CD14-positive monocyte (primary cell): ENCODE data around the gene LAMC3. TPM values are rescaled to one million over a fixed set of nuclear protein-coding genes. Genes with fewer than 3 reads are reported as not detected.

ENCODE experiments used
- DNase-seq, 3 donors: peaks; one replicate each; pipeline ENCODE4 v3.0.0-alpha.2; 2011 to 2022
- H2AFZ ChIP-seq: 2 replicates; pipeline ENCODE4 v1.6.0; 2012; ENCODE audit warnings: mild to moderate bottlenecking, low read depth, low read length, inconsistent platforms; ENCODE audit not compliant: insufficient read depth, poor library complexity, severe bottlenecking
- H3K27ac ChIP-seq, 2 donors: 1 replicate in 1 of 2; 2 replicates in 1 of 2; pipeline ENCODE4 v1.5.1; 2012 to 2013; ENCODE audit warnings: low read length in 2 of 2, control low read depth in 1 of 2, inconsistent platforms in 1 of 2, low read depth in 1 of 2, mild to moderate bottlenecking in 1 of 2
- H3K27me3 ChIP-seq, 2 donors: one replicate each; pipeline versions ENCODE4 v1.6.0 to v1.6.1; 2011 to 2013; ENCODE audit warnings: low read length in 2 of 2; ENCODE audit not compliant: control insufficient read depth in 2 of 2, insufficient read depth in 2 of 2
- H3K36me3 ChIP-seq, 2 donors: replicated peaks in 1 of 2; 1 replicate in 1 of 2; 2 replicates in 1 of 2; pipeline versions ENCODE4 v1.5.1 to v1.6.1; 2012 to 2013; ENCODE audit warnings: low read length in 2 of 2, control low read depth in 1 of 2, inconsistent platforms in 1 of 2, mild to moderate bottlenecking in 1 of 2; ENCODE audit not compliant: insufficient read depth in 2 of 2, control insufficient read depth in 1 of 2
- H3K4me1 ChIP-seq, 2 donors: 1 replicate in 1 of 2; 2 replicates in 1 of 2; pipeline versions ENCODE4 v1.5.1 to v1.6.1; 2012 to 2013; ENCODE audit warnings: low read length in 2 of 2, control low read depth in 1 of 2, inconsistent platforms in 1 of 2, mild to moderate bottlenecking in 1 of 2, moderate library complexity in 1 of 2; ENCODE audit not compliant: insufficient read depth in 2 of 2, control insufficient read depth in 1 of 2
- H3K4me2 ChIP-seq: replicated peaks from 2 replicates; pipeline ENCODE3; 2012; ENCODE audit warnings: low read length, moderate library complexity, mild to moderate bottlenecking; ENCODE audit not compliant: poor library complexity, severe bottlenecking; ENCODE audit errors: extremely low read depth
- H3K4me3 ChIP-seq, 3 experiments: fragments of 200-600 bp in 1 of 3; sonication (generic) in 1 of 3; replicated peaks in 1 of 3; 1 replicate in 2 of 3; 2 replicates in 1 of 3; pipeline ENCODE4 v1.5.1; 2011 to 2013; ENCODE audit warnings: low read length in 3 of 3, mild to moderate bottlenecking in 3 of 3, control low read depth in 2 of 3, low read depth in 2 of 3, inconsistent platforms in 1 of 3, moderate library complexity in 1 of 3
- H3K79me2 ChIP-seq: 2 replicates; pipeline ENCODE4 v1.6.0; 2012; ENCODE audit warnings: mild to moderate bottlenecking, control low read depth, inconsistent platforms, low read length, moderate library complexity; ENCODE audit not compliant: insufficient read depth
- H3K9ac ChIP-seq: 2 replicates; pipeline ENCODE4 v1.6.0; 2017; ENCODE audit warnings: low read length, mild to moderate bottlenecking; ENCODE audit not compliant: insufficient read depth, poor library complexity, severe bottlenecking
- H3K9me3 ChIP-seq, 2 donors: replicated peaks in 1 of 2; 1 replicate in 1 of 2; 2 replicates in 1 of 2; pipeline versions ENCODE4 v1.5.1 to v1.6.1; 2012 to 2013; ENCODE audit warnings: low read length in 2 of 2, control low read depth in 1 of 2; ENCODE audit not compliant: control insufficient read depth in 1 of 2, insufficient read depth in 1 of 2
- H4K20me1 ChIP-seq: 2 replicates; pipeline ENCODE4 v1.6.0; 2012; ENCODE audit warnings: mild to moderate bottlenecking, low read length, control low read depth, moderate library complexity; ENCODE audit not compliant: insufficient read depth
- H3K27ac Mint-ChIP-seq, 7 donors: one replicate each; pipeline ENCODE4 v1.8.0; 2020; ENCODE audit warnings: mild to moderate bottlenecking in 7 of 7, mixed read lengths in 7 of 7, moderate library complexity in 6 of 7, inconsistent platforms in 2 of 7
- H3K27me3 Mint-ChIP-seq, 3 donors: one replicate each; pipeline ENCODE4 v1.8.0; 2021 to 2022; ENCODE audit warnings: low read depth in 3 of 3, mild to moderate bottlenecking in 3 of 3, mixed read lengths in 3 of 3, moderate library complexity in 3 of 3, inconsistent platforms in 1 of 3
- H3K36me3 Mint-ChIP-seq, 2 donors: one replicate each; pipeline ENCODE4 v1.8.0; 2020; ENCODE audit warnings: mixed read lengths in 2 of 2, inconsistent platforms in 1 of 2, mild to moderate bottlenecking in 1 of 2
- H3K4me1 Mint-ChIP-seq: one replicate; pipeline ENCODE4 v1.8.0; 2020; ENCODE audit warnings: mild to moderate bottlenecking, mixed read lengths
- H3K4me3 Mint-ChIP-seq, 2 donors: one replicate each; pipeline ENCODE4 v1.8.0; 2020; ENCODE audit warnings: mild to moderate bottlenecking in 2 of 2, mixed read lengths in 2 of 2, moderate library complexity in 1 of 2
- H3K9me3 Mint-ChIP-seq, 7 donors: one replicate each; pipeline ENCODE4 v1.8.0; 2020 to 2022; ENCODE audit warnings: mixed read lengths in 7 of 7, mild to moderate bottlenecking in 6 of 7, moderate library complexity in 6 of 7, inconsistent platforms in 2 of 7
- CTCF ChIP-seq: fragments of 200-600 bp; IDR thresholded peaks from one replicate; pipeline ENCODE4 v1.8.0; 2022; ENCODE audit warnings: antibody characterized with exemption, mild to moderate bottlenecking
- WGBS: methylation state at CpG from one replicate; pipeline ENCODE4 v1.1.5; 2013; ENCODE audit warnings: missing lambda C conversion rate; ENCODE audit not compliant: insufficient coverage; 5-methylcytosine and 5-hydroxymethylcytosine counted together
- intact Hi-C, 2 donors: fragments of 100-400 bp; cut with micrococcal nuclease; formaldehyde crosslinking; loops; one replicate each; pipeline versions ENCODE4 v1.15.0 to v1.15.1; 2023
- polyA plus RNA-seq, 3 donors: library from polyadenylated mRNA; depleted of rRNA in 1 of 3; unstranded in 2 of 3; stranded (reverse) in 1 of 3; fragments of 300-500 nt in 2 of 3; fragments of >200 nt in 1 of 3; fragmentation: Illumina TruSeq in 2 of 3; gene quantifications; 1 replicate in 2 of 3; 2 replicates in 1 of 3; pipeline ENCODE4 v1.2.3, GENCODE V29; 2012 to 2021

LAMC3 gene
- polyA plus RNA-seq, 3 donors = 0.19 TPM; not detected in 2

GRCh38 chr9:130974697-130975096, 34.3 kb upstream of the LAMC3 start:
- H3K27me3 ChIP-seq = no peaks in the 10 kb centered on the region
- peaks cover 0 to 2% (median 0%) of the 10 kb centered on the region in 7 donors for H3K9me3 Mint-ChIP-seq
- H3K4me1 ChIP-seq = peaks cover under 1 to 6% of the 10 kb centered on the region in 2 donors
- H3K79me2 ChIP-seq = no peaks in the 10 kb centered on the region
- no peak for TF ChIP-seq CTCF
- H3K27ac Mint-ChIP-seq = no peak overlapping the region
- H2AFZ ChIP-seq = no peak overlapping the region
- intact Hi-C loops = no loop called here
- no peak overlapping the region for H3K9ac ChIP-seq
- no peak overlapping the region for H3K4me3 ChIP-seq
- 93% methylated on average over 2 of the region's 5 CpGs for whole genome bisulfite sequencing
- no peak overlapping the region for H3K4me2 ChIP-seq
- no peaks in the 10 kb centered on the region for H3K36me3 ChIP-seq
- no peaks in the 10 kb centered on the region for H3K9me3 ChIP-seq
- peaks cover 9% of the 10 kb centered on the region for H3K4me1 Mint-ChIP-seq
- H3K27me3 Mint-ChIP-seq = peaks cover 6 to 14% (median 10%) of the 10 kb centered on the region in 3 donors
- no peaks in the 10 kb centered on the region for H3K36me3 Mint-ChIP-seq
- no peak overlapping the region for H3K4me3 Mint-ChIP-seq
- no peak for DNase-seq
- no peaks in the 10 kb centered on the region for H4K20me1 ChIP-seq
- no peak overlapping the region for H3K27ac ChIP-seq

- Mint-ChIP-seq H3K36me3 (no peaks in the 10 kb centered on the region), H3K9me3 (peaks cover 0 to 2% (median 0%) of the 10 kb centered on the region in 7 donors), H3K27me3 (peaks cover 6 to 14% (median 10%) of the 10 kb centered on the region in 3 donors), H3K27ac (no peak overlapping the region), H3K4me3 (no peak overlapping the region), H3K4me1 (peaks cover 14% of the 10 kb centered on the region)
- H3K9me3 ChIP-seq = no peaks in the 10 kb centered on the region
- peaks cover 5 to 11% of the 10 kb centered on the region in 2 donors for H3K4me1 ChIP-seq
- intact Hi-C loops = no loop called here
- no peak for TF ChIP-seq CTCF
- no peak overlapping the region for H3K9ac ChIP-seq
- H3K79me2 ChIP-seq = no peaks in the 10 kb centered on the region
- no peaks in the 10 kb centered on the region for H3K27me3 ChIP-seq
- no peak for DNase-seq
- H2AFZ ChIP-seq = no peak overlapping the region
- H3K36me3 ChIP-seq = no peaks in the 10 kb centered on the region
- WGBS = 100% methylated on average over 3 of the region's 5 CpGs
- no peak overlapping the region for H3K27ac ChIP-seq
- H3K4me2 ChIP-seq = no peak overlapping the region
- H3K4me3 ChIP-seq = no peak overlapping the region
- no peaks in the 10 kb centered on the region for H4K20me1 ChIP-seq
Observed at GRCh38 chr9:130975156-130975555, 33.8 kb upstream of the LAMC3 start.
